SK-N-SH treated with all-trans-retinoic acid at 6 μM for 48 hours (cell line): ENCODE results near the gene BRAT1.
A peak's percentile ranks its signal among the peaks of the same experiment; 100 is the strongest.

Experiments
- ATAC-seq: fragments of 200-7000 bp; cut with Tn5 transposase; 3 replicates; pipeline ENCODE4 v1.9.1; 2020; ENCODE audit warnings: mild to moderate bottlenecking, moderate library complexity
- ARNTL ChIP-seq: fragments of 450-650 bp; formaldehyde crosslinking; IDR thresholded peaks from 2 replicates; pipeline ENCODE4 v1.5.0; 2020; ENCODE audit warnings: low read depth, mild to moderate bottlenecking, moderate library complexity, borderline replicate concordance
- BACH2 ChIP-seq: fragments of 250-450 bp; sonication (Bioruptor Pico); IDR thresholded peaks from 2 replicates; pipeline ENCODE4 v1.9.0; 2021; ENCODE audit warnings: mild to moderate bottlenecking, borderline replicate concordance
- CREB5 ChIP-seq: fragments of 250-450 bp; sonication (Bioruptor Pico); IDR thresholded peaks from 2 replicates; pipeline ENCODE4 v1.5.1; 2020; ENCODE audit warnings: low read depth, mild to moderate bottlenecking, moderate library complexity
- CSDC2 ChIP-seq: fragments of 250-450 bp; sonication (Bioruptor Pico); IDR thresholded peaks from 2 replicates; pipeline ENCODE4 v1.5.0; 2020; ENCODE audit warnings: mild to moderate bottlenecking, moderate library complexity
- ESRRG ChIP-seq: fragments of 250-450 bp; sonication (Bioruptor Pico); IDR thresholded peaks from 2 replicates; pipeline ENCODE4 v1.6.1; 2021; ENCODE audit warnings: mild to moderate bottlenecking
- GLIS3 ChIP-seq: fragments of 250-450 bp; sonication (Bioruptor Pico); IDR thresholded peaks from 2 replicates; pipeline ENCODE4 v1.5.0; 2020; ENCODE audit warnings: mild to moderate bottlenecking, moderate library complexity
- ISL1 ChIP-seq: fragments of 250-450 bp; sonication (Bioruptor Pico); IDR thresholded peaks from 2 replicates; pipeline ENCODE4 v2.1.2; 2022; ENCODE audit warnings: mild to moderate bottlenecking, moderate library complexity
- PATZ1 ChIP-seq: fragments of 250-450 bp; sonication (Bioruptor Pico); IDR thresholded peaks from 2 replicates; pipeline ENCODE4 v1.8.0; 2020; ENCODE audit warnings: mild to moderate bottlenecking, moderate library complexity, borderline replicate concordance
- RARB ChIP-seq: fragments of 250-450 bp; sonication (Bioruptor Pico); IDR thresholded peaks from 2 replicates; pipeline ENCODE4 v1.8.0; 2021; ENCODE audit warnings: mild to moderate bottlenecking, moderate library complexity
- SNAI2 ChIP-seq: fragments of 250-450 bp; sonication (Bioruptor Pico); IDR thresholded peaks from 2 replicates; pipeline ENCODE4 v1.5.0; 2020; ENCODE audit warnings: mild to moderate bottlenecking, moderate library complexity
- TCF4 ChIP-seq: fragments of 250-450 bp; sonication (Bioruptor Pico); IDR thresholded peaks from 2 replicates; pipeline ENCODE4 v1.8.0; 2021; ENCODE audit warnings: mild to moderate bottlenecking, moderate library complexity, borderline replicate concordance
- TOX ChIP-seq: fragments of 250-450 bp; sonication (Bioruptor Pico); IDR thresholded peaks from 2 replicates; pipeline ENCODE4 v1.8.0; 2021; ENCODE audit warnings: mild to moderate bottlenecking, moderate library complexity, borderline replicate concordance
- ZC3H10 ChIP-seq: fragments of 250-450 bp; sonication (Bioruptor Pico); IDR thresholded peaks from 2 replicates; pipeline ENCODE4 v1.5.1; 2021; ENCODE audit warnings: mild to moderate bottlenecking, moderate library complexity
- ZFP3 ChIP-seq: fragments of 250-450 bp; sonication (Bioruptor Pico); IDR thresholded peaks from 2 replicates; pipeline ENCODE4 v1.5.0; 2020; ENCODE audit warnings: mild to moderate bottlenecking, moderate library complexity
- ZFP30 ChIP-seq: fragments of 450-650 bp; formaldehyde crosslinking; IDR thresholded peaks from 2 replicates; pipeline ENCODE4 v1.5.0; 2022; ENCODE audit warnings: mild to moderate bottlenecking, moderate library complexity
- ZNF70 ChIP-seq: fragments of 450-650 bp; formaldehyde crosslinking; IDR thresholded peaks from 2 replicates; pipeline ENCODE4 v1.5.0; 2020; ENCODE audit warnings: mild to moderate bottlenecking, moderate library complexity
- ZNF8 ChIP-seq: fragments of 450-650 bp; formaldehyde crosslinking; IDR thresholded peaks from 2 replicates; pipeline ENCODE4 v1.5.0; 2020; ENCODE audit warnings: mild to moderate bottlenecking, moderate library complexity
- TF ChIP-seq, protein P1 (sequence below): fragments of 250-450 bp; sonication (Bioruptor Pico); IDR thresholded peaks from 2 replicates; pipeline ENCODE4 v1.8.0; 2021; ENCODE audit warnings: low read depth, mild to moderate bottlenecking, moderate library complexity, borderline replicate concordance

Gene BRAT1

DNA sequence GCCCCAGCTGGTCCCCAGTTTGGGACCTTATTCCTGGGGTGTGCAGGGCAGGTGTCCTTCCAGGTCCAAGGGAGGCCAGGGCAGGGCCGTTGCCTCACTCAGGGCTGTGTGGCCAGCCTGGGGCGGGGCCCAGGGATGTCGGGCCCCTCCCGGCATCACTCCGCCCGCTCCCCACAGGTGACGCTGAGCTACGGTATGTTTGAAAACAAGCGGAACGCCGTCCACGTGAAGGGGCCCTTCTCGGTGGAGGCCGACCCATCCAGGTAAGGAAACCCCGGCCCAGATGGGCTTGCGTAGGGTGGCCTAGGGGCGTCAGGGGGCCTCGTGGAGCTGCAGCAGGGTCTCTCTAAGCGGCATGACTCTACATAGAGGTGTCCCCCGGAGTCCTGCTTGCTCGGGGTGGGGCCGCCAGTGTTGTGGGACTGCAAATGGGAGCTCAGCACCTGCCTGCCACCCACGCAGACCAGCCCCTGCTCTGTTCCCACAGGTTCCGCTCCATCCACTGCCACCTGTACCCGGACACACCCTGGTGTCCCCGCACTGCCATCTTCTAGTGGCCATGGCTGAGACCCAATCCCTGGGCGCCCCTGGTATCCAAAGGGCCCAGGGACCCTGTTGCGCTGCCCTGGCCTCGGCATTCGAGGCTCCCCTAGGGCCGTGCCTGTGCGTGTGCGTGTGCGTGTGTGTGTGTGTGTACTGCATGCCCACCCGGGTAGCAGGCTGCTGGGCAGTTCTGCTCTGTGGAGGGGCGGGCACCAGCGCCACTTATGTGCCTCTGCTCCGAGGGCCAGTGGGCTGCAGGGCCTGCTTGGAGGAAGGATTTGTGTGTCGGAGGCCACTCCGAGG lies 28.4 kb downstream of the BRAT1 start (continued):
- no peak for TF ChIP-seq ZNF70 (CRISPR knock-in tag)
- no peak for TF ChIP-seq BACH2

GRCh38 chr7:2525658-2526630 lies 29.4 kb downstream of the BRAT1 start:
- no peak for ATAC-seq
- TF ChIP-seq ESRRG = no peak
- TF ChIP-seq ZNF8 (CRISPR knock-in tag) = no peak
- no peak for TF ChIP-seq CSDC2 (CRISPR knock-in tag)
- no peak for TF ChIP-seq PATZ1 (CRISPR knock-in tag)
- no peak for TF ChIP-seq CREB5
- TF ChIP-seq, all 23 proteins: peak for 0

DNA sequence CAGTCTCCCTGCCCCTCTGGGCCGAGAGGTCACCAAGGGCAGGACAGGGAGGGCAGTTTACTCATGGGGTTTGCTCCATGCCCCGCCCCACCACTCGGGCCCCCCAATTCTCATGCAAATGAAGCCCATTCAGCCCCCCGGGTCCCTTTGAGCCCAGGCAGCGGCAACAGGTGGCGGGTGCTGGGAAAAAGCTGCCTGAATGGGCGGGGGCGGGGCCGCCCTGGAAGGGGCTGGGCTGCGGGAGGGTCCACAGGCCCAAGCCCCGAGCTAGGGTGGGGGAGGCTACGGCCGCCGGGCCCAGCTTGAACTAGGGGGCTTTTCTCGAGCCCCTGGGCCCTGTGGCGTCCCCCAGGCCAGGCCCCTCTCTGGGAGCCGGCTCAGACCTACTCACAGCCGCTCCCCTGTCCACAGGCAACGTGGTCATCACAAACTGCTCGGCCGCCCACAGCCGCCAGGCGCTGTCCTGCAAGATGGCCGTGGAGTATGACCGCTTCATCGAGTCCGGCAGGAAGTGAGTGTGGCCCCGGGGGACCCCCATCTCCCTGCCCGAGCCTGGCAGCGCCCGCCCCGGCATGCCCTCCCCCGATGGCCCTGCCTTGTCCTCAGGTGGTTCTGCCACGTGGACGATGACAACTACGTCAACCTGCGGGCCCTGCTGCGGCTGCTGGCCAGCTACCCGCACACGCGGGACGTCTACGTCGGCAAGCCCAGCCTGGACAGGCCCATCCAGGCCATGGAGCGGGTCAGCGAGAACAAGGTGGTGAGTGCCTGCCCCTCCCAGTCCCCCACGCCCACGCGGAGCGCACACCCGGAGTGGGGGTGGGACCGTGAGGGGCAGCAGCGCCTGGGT lies 30.3 kb downstream of the BRAT1 start:
- ATAC-seq = no peak
- TF ChIP-seq ISL1 = no peak
- no peak for TF ChIP-seq TCF4 (CRISPR knock-in tag)
- no peak for TF ChIP-seq ZC3H10
- TF ChIP-seq GLIS3 (CRISPR knock-in tag) = no peak
- no peak for TF ChIP-seq CSDC2 (CRISPR knock-in tag)
- TF ChIP-seq, all 23 proteins: peak for 0

DNA sequence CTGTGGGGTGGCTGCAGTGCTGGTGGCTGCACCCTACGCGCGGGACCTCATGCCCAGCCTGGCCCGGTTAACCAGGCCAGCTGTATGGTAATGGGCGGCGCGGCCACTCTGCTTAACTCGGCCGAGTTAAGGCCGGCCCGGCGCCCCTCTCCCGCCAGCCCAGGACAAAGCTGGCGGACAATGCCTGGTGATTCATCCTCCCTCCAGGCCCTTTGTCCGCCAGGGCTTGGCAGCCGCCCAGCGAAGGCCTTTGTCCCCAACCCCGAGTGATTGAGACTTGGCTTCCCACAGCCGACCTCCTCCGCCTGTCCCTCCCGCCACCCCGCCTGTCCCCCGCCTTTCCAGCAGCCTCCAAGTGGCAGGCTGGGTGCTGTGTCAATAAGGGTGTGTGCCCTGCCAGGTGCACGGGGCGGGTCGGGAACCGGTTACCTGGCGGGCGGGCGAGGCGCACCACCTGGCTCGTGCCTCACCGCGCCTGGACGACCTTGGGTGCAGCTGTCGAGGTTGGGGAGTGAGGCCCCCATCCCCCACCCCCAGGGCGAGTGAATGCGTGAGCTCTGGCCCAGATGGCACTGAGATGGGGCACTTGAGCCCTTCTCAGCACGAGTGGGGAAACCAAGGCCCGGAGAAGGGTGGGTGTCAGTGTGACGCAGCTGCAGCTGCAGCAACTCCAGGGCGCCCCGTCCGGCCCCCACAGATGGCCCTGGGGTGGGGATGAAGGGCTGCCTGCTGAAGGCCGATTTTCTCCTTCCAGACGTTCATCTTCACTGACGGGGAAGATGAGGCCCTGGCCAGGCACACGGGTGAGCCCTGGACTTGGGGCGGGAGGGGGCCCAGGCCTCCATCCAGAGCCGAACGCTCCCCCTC lies 31.1 kb downstream of the BRAT1 start:
- ATAC-seq = peak; percentile 27
- TF ChIP-seq SNAI2 (0 out of 2 replicates have a peak, but pooled peaks have one; percentile 25), CSDC2 (CRISPR knock-in tag) (no peak), GLIS3 (CRISPR knock-in tag) (no peak)
- TF ChIP-seq, all 23 proteins: peak for 1

GRCh38 chr7:2523461-2523936 lies 31.8 kb downstream of the BRAT1 start:
- no peak; the same call in 2 of the 3 replicates for ATAC-seq
- TF ChIP-seq ZFP30 (no peak), BACH2 (no peak), TOX (CRISPR knock-in tag) (no peak), SNAI2 (no peak), ARNTL (CRISPR knock-in tag) (no peak), ISL1 (no peak), TCF4 (CRISPR knock-in tag) (no peak), RARB (CRISPR knock-in tag) (no peak), PATZ1 (CRISPR knock-in tag) (no peak), ZNF8 (CRISPR knock-in tag) (no peak), CREB5 (no peak), ZFP3 (CRISPR knock-in tag) (no peak)
- TF ChIP-seq, protein P1, sequence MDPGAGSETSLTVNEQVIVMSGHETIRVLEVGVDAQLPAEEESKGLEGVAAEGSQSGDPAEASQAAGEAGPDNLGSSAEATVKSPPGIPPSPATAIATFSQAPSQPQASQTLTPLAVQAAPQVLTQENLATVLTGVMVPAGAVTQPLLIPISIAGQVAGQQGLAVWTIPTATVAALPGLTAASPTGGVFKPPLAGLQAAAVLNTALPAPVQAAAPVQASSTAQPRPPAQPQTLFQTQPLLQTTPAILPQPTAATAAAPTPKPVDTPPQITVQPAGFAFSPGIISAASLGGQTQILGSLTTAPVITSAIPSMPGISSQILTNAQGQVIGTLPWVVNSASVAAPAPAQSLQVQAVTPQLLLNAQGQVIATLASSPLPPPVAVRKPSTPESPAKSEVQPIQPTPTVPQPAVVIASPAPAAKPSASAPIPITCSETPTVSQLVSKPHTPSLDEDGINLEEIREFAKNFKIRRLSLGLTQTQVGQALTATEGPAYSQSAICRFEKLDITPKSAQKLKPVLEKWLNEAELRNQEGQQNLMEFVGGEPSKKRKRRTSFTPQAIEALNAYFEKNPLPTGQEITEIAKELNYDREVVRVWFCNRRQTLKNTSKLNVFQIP (CRISPR knock-in tag) = no peak
